K562 (cell line): ENCODE data around the gene MDP1. TPM values are rescaled to one million over a fixed set of nuclear protein-coding genes. Genes with fewer than 3 reads are reported as not detected.

Source experiments
- CREB3L1 ChIP-seq: fragments of 450-650 bp; IDR thresholded peaks from 2 replicates; pipeline ENCODE4 v1.6.1; 2014; ENCODE audit warnings: low read depth, mild to moderate bottlenecking, moderate library complexity, borderline replicate concordance
- FOXP1 ChIP-seq: sonication (generic); formaldehyde crosslinking; IDR thresholded peaks from 2 replicates; pipeline ENCODE4 v1.8.0; 2022; ENCODE audit warnings: mild to moderate bottlenecking, missing genetic modification reagents
- GTF2A2 ChIP-seq: IDR thresholded peaks from 2 replicates; pipeline ENCODE4 v1.6.1; 2016; ENCODE audit warnings: mild to moderate bottlenecking, missing genetic modification characterization, missing compliant biosample characterization
- JUND ChIP-seq, 2 experiments: IDR thresholded peaks; 2 replicates in 1 of 2; 3 replicates in 1 of 2; pipeline ENCODE4 v1.6.1; 2011; ENCODE audit warnings: borderline replicate concordance in 2 of 2, low read depth in 2 of 2, low read length in 2 of 2, improper control_type of control experiment in 1 of 2, missing biosample characterization in 1 of 2, missing genetic modification characterization in 1 of 2, missing genetic modification reagents in 1 of 2
- MAZ ChIP-seq, 2 experiments: fragments of 450-650 bp in 1 of 2; sonication (generic) in 1 of 2; formaldehyde crosslinking; IDR thresholded peaks in 1 of 2; conservative IDR thresholded peaks in 1 of 2; 2 replicates each; pipeline versions ENCODE4 v1.4.0 to v1.5.0; 2020; ENCODE audit warnings: mild to moderate bottlenecking in 1 of 2, missing genetic modification reagents in 1 of 2
- MTA3 ChIP-seq: fragments of 450-650 bp; formaldehyde crosslinking; IDR thresholded peaks from 2 replicates; pipeline ENCODE4 v1.6.1; 2017; ENCODE audit warnings: mild to moderate bottlenecking, borderline replicate concordance
- NONO ChIP-seq, 2 experiments: fragments of 200-400 bp in 1 of 2; fragments of 450-650 bp in 1 of 2; formaldehyde crosslinking in 1 of 2; IDR thresholded peaks; 2 replicates each; pipeline ENCODE4 v1.6.1; 2017; ENCODE audit warnings: low read depth in 2 of 2, mild to moderate bottlenecking in 2 of 2, moderate library complexity in 2 of 2, low read length in 1 of 2
- PML ChIP-seq: IDR thresholded peaks from 2 replicates; pipeline ENCODE4 v1.6.1; 2012; ENCODE audit warnings: low read length, inconsistent platforms
- RAD21 ChIP-seq, 2 experiments: fragments of 250-450 bp in 1 of 2; fragments of 450-650 bp in 1 of 2; sonication (Bioruptor Pico) in 1 of 2; formaldehyde crosslinking in 1 of 2; IDR thresholded peaks in 1 of 2; conservative IDR thresholded peaks in 1 of 2; 2 replicates each; pipeline versions ENCODE4 v1.4.0 to v1.8.0; 2020 to 2022; ENCODE audit warnings: mild to moderate bottlenecking in 2 of 2, moderate library complexity in 1 of 2
- RBFOX2 ChIP-seq: fragments of 200-400 bp; formaldehyde crosslinking; IDR thresholded peaks from 2 replicates; pipeline ENCODE4 v1.6.1; 2017; ENCODE audit warnings: low read depth, mild to moderate bottlenecking, low read length, moderate library complexity
- RBM34 ChIP-seq: fragments of 200-400 bp; formaldehyde crosslinking; IDR thresholded peaks from 2 replicates; pipeline ENCODE4 v1.6.1; 2018; ENCODE audit warnings: low read length, borderline replicate concordance; ENCODE audit not compliant: insufficient read depth
- SRSF3 ChIP-seq: fragments of 200-400 bp; formaldehyde crosslinking; IDR thresholded peaks from 2 replicates; pipeline ENCODE4 v1.6.1; 2016; ENCODE audit warnings: mild to moderate bottlenecking, low read length, moderate library complexity; ENCODE audit not compliant: insufficient read depth
- THAP12 ChIP-seq: fragments of 250-450 bp; sonication (Bioruptor Pico); IDR thresholded peaks from 2 replicates; pipeline ENCODE4 v1.9.0; 2021; ENCODE audit warnings: mild to moderate bottlenecking, inconsistent platforms
- ZBTB12 ChIP-seq: fragments of 250-450 bp; sonication (Bioruptor Pico); IDR thresholded peaks from 2 replicates; pipeline ENCODE4 v1.4.0; 2020
- polyA plus RNA-seq, 8 experiments: library from polyadenylated mRNA; depleted of rRNA in 4 of 8; stranded (reverse) in 5 of 8; unstranded in 3 of 8; fragments of >200 nt; fragmentation: Nextera tagmentation in 2 of 8; fragmentation: Illumina TruSeq in 1 of 8; extraction: Ambion mirVana in 2 of 8; extraction: Trizol in 1 of 8; gene quantifications; 2 replicates each; pipeline versions ENCODE4 v1.2.1 to v1.2.3, GENCODE V29; 2011 to 2014; ENCODE audit warnings: inconsistent platforms in 1 of 8, missing spikeins in 1 of 8
- total RNA-seq, 7 experiments: library from RNA; depleted of rRNA in 6 of 7; stranded (reverse); fragments of >200 nt in 6 of 7; fragmentation: Illumina TruSeq in 2 of 7; extraction: Trizol in 2 of 7; gene quantifications; 2 replicates each; pipeline versions ENCODE4 v1.2.1 to v1.2.3, GENCODE V29; 2011 to 2021; ENCODE audit warnings: low replicate concordance in 1 of 7
- TF ChIP-seq, protein P1 (sequence below): sonication (generic); formaldehyde crosslinking; IDR thresholded peaks from 2 replicates; pipeline ENCODE4 v1.8.0; 2022; ENCODE audit warnings: mild to moderate bottlenecking, missing genetic modification reagents

Gene MDP1
- total and polyA plus RNA-seq, 9 of the 15 experiments (the other 6 are each of a cell fraction or from before 2014, with no cell fraction given), result 2.7 to 29.6 (median 11.0) TPM

GRCh38 chr14:24215495-24216344 lies at the start of gene MDP1 (continued):
- peak; percentile 85 for TF ChIP-seq JUND (IDR thresholded peaks at IDR 0.05; ENCODE audit: borderline replicate concordance, low read depth, low read length)
- peak; percentile 27; the same call in 1 of the 3 replicates for TF ChIP-seq JUND (tag; IDR thresholded peaks at IDR 0.05; ENCODE audit: borderline replicate concordance, low read depth, low read length)
- TF ChIP-seq RBM34, result no peak
- peak; percentile 50 to 61 for TF ChIP-seq RAD21 (CRISPR knock-in tag; conservative IDR thresholded peaks at IDR 0.05 in 1 of 2, IDR thresholded peaks at IDR 0.05 in 1 of 2)
- TF ChIP-seq RBFOX2, result peak; percentile 85
- no peak for TF ChIP-seq GTF2A2 (tag)
- peak; percentile 58; the same call in 1 of the 2 replicates for TF ChIP-seq FOXP1 (CRISPR knock-in tag)
- TF ChIP-seq, protein P1, sequence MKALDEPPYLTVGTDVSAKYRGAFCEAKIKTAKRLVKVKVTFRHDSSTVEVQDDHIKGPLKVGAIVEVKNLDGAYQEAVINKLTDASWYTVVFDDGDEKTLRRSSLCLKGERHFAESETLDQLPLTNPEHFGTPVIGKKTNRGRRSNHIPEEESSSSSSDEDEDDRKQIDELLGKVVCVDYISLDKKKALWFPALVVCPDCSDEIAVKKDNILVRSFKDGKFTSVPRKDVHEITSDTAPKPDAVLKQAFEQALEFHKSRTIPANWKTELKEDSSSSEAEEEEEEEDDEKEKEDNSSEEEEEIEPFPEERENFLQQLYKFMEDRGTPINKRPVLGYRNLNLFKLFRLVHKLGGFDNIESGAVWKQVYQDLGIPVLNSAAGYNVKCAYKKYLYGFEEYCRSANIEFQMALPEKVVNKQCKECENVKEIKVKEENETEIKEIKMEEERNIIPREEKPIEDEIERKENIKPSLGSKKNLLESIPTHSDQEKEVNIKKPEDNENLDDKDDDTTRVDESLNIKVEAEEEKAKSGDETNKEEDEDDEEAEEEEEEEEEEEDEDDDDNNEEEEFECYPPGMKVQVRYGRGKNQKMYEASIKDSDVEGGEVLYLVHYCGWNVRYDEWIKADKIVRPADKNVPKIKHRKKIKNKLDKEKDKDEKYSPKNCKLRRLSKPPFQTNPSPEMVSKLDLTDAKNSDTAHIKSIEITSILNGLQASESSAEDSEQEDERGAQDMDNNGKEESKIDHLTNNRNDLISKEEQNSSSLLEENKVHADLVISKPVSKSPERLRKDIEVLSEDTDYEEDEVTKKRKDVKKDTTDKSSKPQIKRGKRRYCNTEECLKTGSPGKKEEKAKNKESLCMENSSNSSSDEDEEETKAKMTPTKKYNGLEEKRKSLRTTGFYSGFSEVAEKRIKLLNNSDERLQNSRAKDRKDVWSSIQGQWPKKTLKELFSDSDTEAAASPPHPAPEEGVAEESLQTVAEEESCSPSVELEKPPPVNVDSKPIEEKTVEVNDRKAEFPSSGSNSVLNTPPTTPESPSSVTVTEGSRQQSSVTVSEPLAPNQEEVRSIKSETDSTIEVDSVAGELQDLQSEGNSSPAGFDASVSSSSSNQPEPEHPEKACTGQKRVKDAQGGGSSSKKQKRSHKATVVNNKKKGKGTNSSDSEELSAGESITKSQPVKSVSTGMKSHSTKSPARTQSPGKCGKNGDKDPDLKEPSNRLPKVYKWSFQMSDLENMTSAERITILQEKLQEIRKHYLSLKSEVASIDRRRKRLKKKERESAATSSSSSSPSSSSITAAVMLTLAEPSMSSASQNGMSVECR (CRISPR knock-in tag), result peak; percentile 59; the same call in 1 of the 2 replicates
- TF ChIP-seq NONO (IDR thresholded peaks at IDR 0.05; ENCODE audit: low read depth in 2 of 2, low read length in 1 of 2), result peak in 1 of 2 experiments; percentile 61; a peak in 1 of 4 replicates
- peak; percentile 59; the same call in 1 of the 2 replicates for TF ChIP-seq THAP12 (CRISPR knock-in tag)
- TF ChIP-seq PML, result peak; percentile 71
- peak; percentile 44; the same call in 1 of the 2 replicates for TF ChIP-seq CREB3L1
- TF ChIP-seq SRSF3, result no peak
- peak; percentile 50 to 60; a peak in 3 of 4 replicates for TF ChIP-seq MAZ (CRISPR knock-in tag; conservative IDR thresholded peaks at IDR 0.05 in 1 of 2, IDR thresholded peaks at IDR 0.05 in 1 of 2)
- TF ChIP-seq MTA3, result peak; percentile 25; the same call in 1 of the 2 replicates
- TF ChIP-seq ZBTB12, result peak; percentile 82
